CD14-positive monocyte (primary cell): ENCODE measurements around the gene ATP8B3. TPM values are rescaled to one million over a fixed set of nuclear protein-coding genes. Genes with fewer than 3 reads are reported as not detected.

Experiments used
- DNase-seq, 3 donors: peaks; one replicate each; pipeline ENCODE4 v3.0.0-alpha.2; 2011 to 2022
- H2AFZ ChIP-seq: 2 replicates; pipeline ENCODE4 v1.6.0; 2012; ENCODE audit warnings: mild to moderate bottlenecking, low read depth, low read length, inconsistent platforms; ENCODE audit not compliant: insufficient read depth, poor library complexity, severe bottlenecking
- H3K27ac ChIP-seq, 2 donors: 1 replicate in 1 of 2; 2 replicates in 1 of 2; pipeline ENCODE4 v1.5.1; 2012 to 2013; ENCODE audit warnings: low read length in 2 of 2, control low read depth in 1 of 2, inconsistent platforms in 1 of 2, low read depth in 1 of 2, mild to moderate bottlenecking in 1 of 2
- H3K27me3 ChIP-seq, 2 donors: one replicate each; pipeline versions ENCODE4 v1.6.0 to v1.6.1; 2011 to 2013; ENCODE audit warnings: low read length in 2 of 2; ENCODE audit not compliant: control insufficient read depth in 2 of 2, insufficient read depth in 2 of 2
- H3K36me3 ChIP-seq, 2 donors: replicated peaks in 1 of 2; 1 replicate in 1 of 2; 2 replicates in 1 of 2; pipeline versions ENCODE4 v1.5.1 to v1.6.1; 2012 to 2013; ENCODE audit warnings: low read length in 2 of 2, control low read depth in 1 of 2, inconsistent platforms in 1 of 2, mild to moderate bottlenecking in 1 of 2; ENCODE audit not compliant: insufficient read depth in 2 of 2, control insufficient read depth in 1 of 2
- H3K4me1 ChIP-seq, 2 donors: 1 replicate in 1 of 2; 2 replicates in 1 of 2; pipeline versions ENCODE4 v1.5.1 to v1.6.1; 2012 to 2013; ENCODE audit warnings: low read length in 2 of 2, control low read depth in 1 of 2, inconsistent platforms in 1 of 2, mild to moderate bottlenecking in 1 of 2, moderate library complexity in 1 of 2; ENCODE audit not compliant: insufficient read depth in 2 of 2, control insufficient read depth in 1 of 2
- H3K4me2 ChIP-seq: replicated peaks from 2 replicates; pipeline ENCODE3; 2012; ENCODE audit warnings: low read length, moderate library complexity, mild to moderate bottlenecking; ENCODE audit not compliant: poor library complexity, severe bottlenecking; ENCODE audit errors: extremely low read depth
- H3K4me3 ChIP-seq, 3 experiments: fragments of 200-600 bp in 1 of 3; sonication (generic) in 1 of 3; replicated peaks in 1 of 3; 1 replicate in 2 of 3; 2 replicates in 1 of 3; pipeline ENCODE4 v1.5.1; 2011 to 2013; ENCODE audit warnings: low read length in 3 of 3, mild to moderate bottlenecking in 3 of 3, control low read depth in 2 of 3, low read depth in 2 of 3, inconsistent platforms in 1 of 3, moderate library complexity in 1 of 3
- H3K79me2 ChIP-seq: 2 replicates; pipeline ENCODE4 v1.6.0; 2012; ENCODE audit warnings: mild to moderate bottlenecking, control low read depth, inconsistent platforms, low read length, moderate library complexity; ENCODE audit not compliant: insufficient read depth
- H3K9ac ChIP-seq: 2 replicates; pipeline ENCODE4 v1.6.0; 2017; ENCODE audit warnings: low read length, mild to moderate bottlenecking; ENCODE audit not compliant: insufficient read depth, poor library complexity, severe bottlenecking
- H3K9me3 ChIP-seq, 2 donors: replicated peaks in 1 of 2; 1 replicate in 1 of 2; 2 replicates in 1 of 2; pipeline versions ENCODE4 v1.5.1 to v1.6.1; 2012 to 2013; ENCODE audit warnings: low read length in 2 of 2, control low read depth in 1 of 2; ENCODE audit not compliant: control insufficient read depth in 1 of 2, insufficient read depth in 1 of 2
- H4K20me1 ChIP-seq: 2 replicates; pipeline ENCODE4 v1.6.0; 2012; ENCODE audit warnings: mild to moderate bottlenecking, low read length, control low read depth, moderate library complexity; ENCODE audit not compliant: insufficient read depth
- H3K27ac Mint-ChIP-seq, 7 donors: one replicate each; pipeline ENCODE4 v1.8.0; 2020; ENCODE audit warnings: mild to moderate bottlenecking in 7 of 7, mixed read lengths in 7 of 7, moderate library complexity in 6 of 7, inconsistent platforms in 2 of 7
- H3K27me3 Mint-ChIP-seq, 3 donors: one replicate each; pipeline ENCODE4 v1.8.0; 2021 to 2022; ENCODE audit warnings: low read depth in 3 of 3, mild to moderate bottlenecking in 3 of 3, mixed read lengths in 3 of 3, moderate library complexity in 3 of 3, inconsistent platforms in 1 of 3
- H3K36me3 Mint-ChIP-seq, 2 donors: one replicate each; pipeline ENCODE4 v1.8.0; 2020; ENCODE audit warnings: mixed read lengths in 2 of 2, inconsistent platforms in 1 of 2, mild to moderate bottlenecking in 1 of 2
- H3K4me1 Mint-ChIP-seq: one replicate; pipeline ENCODE4 v1.8.0; 2020; ENCODE audit warnings: mild to moderate bottlenecking, mixed read lengths
- H3K4me3 Mint-ChIP-seq, 2 donors: one replicate each; pipeline ENCODE4 v1.8.0; 2020; ENCODE audit warnings: mild to moderate bottlenecking in 2 of 2, mixed read lengths in 2 of 2, moderate library complexity in 1 of 2
- H3K9me3 Mint-ChIP-seq, 7 donors: one replicate each; pipeline ENCODE4 v1.8.0; 2020 to 2022; ENCODE audit warnings: mixed read lengths in 7 of 7, mild to moderate bottlenecking in 6 of 7, moderate library complexity in 6 of 7, inconsistent platforms in 2 of 7
- CTCF ChIP-seq: fragments of 200-600 bp; IDR thresholded peaks from one replicate; pipeline ENCODE4 v1.8.0; 2022; ENCODE audit warnings: antibody characterized with exemption, mild to moderate bottlenecking
- WGBS: methylation state at CpG from one replicate; pipeline ENCODE4 v1.1.5; 2013; ENCODE audit warnings: missing lambda C conversion rate; ENCODE audit not compliant: insufficient coverage; 5-methylcytosine and 5-hydroxymethylcytosine counted together
- intact Hi-C, 2 donors: fragments of 100-400 bp; cut with micrococcal nuclease; formaldehyde crosslinking; loops; one replicate each; pipeline versions ENCODE4 v1.15.0 to v1.15.1; 2023
- polyA plus RNA-seq, 3 donors: library from polyadenylated mRNA; depleted of rRNA in 1 of 3; unstranded in 2 of 3; stranded (reverse) in 1 of 3; fragments of 300-500 nt in 2 of 3; fragments of >200 nt in 1 of 3; fragmentation: Illumina TruSeq in 2 of 3; gene quantifications; 1 replicate in 2 of 3; 2 replicates in 1 of 3; pipeline ENCODE4 v1.2.3, GENCODE V29; 2012 to 2021

ATP8B3 gene
- polyA plus RNA-seq, 3 donors, result 1.6 to 8.2 (median 1.8) TPM

GRCh38 chr19:1832046-1832663 is 20.1 kb upstream of the ATP8B3 start:
- no peaks in the 10 kb centered on the region for H3K9me3 ChIP-seq
- H3K27me3 ChIP-seq, result no peaks in the 10 kb centered on the region
- no peak overlapping the region for H2AFZ ChIP-seq
- Mint-ChIP-seq H3K27me3 (peaks cover 0 to 2% (median 0%) of the 10 kb centered on the region in 3 donors), H3K4me1 (peaks cover under 1% of the 10 kb centered on the region), H3K36me3 (peaks cover 11 to 48% of the 10 kb centered on the region in 2 donors), H3K4me3 (no peak overlapping the region), H3K27ac (peak overlapping the region in 2 of 7 donors; percentile 31 to 42), H3K9me3 (no peaks in the 10 kb centered on the region)
- no peak overlapping the region for H3K4me2 ChIP-seq
- H3K27ac ChIP-seq, result no peak overlapping the region
- no peak overlapping the region for H3K9ac ChIP-seq
- 92% methylated on average over 24 of the region's 26 CpGs for WGBS
- intact Hi-C loops, result no loop called here
- TF ChIP-seq CTCF, result no peak
- DNase-seq, result no peak
- peaks cover 97% of the 10 kb centered on the region for H4K20me1 ChIP-seq
- no peak overlapping the region for H3K4me3 ChIP-seq
- H3K4me1 ChIP-seq, result peaks cover 0 to under 1% of the 10 kb centered on the region in 2 donors
- H3K79me2 ChIP-seq, result peaks cover 66% of the 10 kb centered on the region
- H3K36me3 ChIP-seq, result peaks cover 31 to 65% of the 10 kb centered on the region in 2 donors

- Histone ChIP-seq H3K36me3 (peaks cover 35 to 69% of the 10 kb centered on the region in 2 donors), H3K9ac (no peak overlapping the region), H3K9me3 (no peaks in the 10 kb centered on the region), H3K79me2 (peaks cover 61% of the 10 kb centered on the region), H3K4me1 (no peaks in the 10 kb centered on the region), H3K4me2 (no peak overlapping the region), H3K27ac (no peak overlapping the region), H3K27me3 (no peaks in the 10 kb centered on the region), H4K20me1 (peaks cover 97% of the 10 kb centered on the region), H3K4me3 (no peak overlapping the region), H2AFZ (no peak overlapping the region)
- Mint-ChIP-seq H3K36me3 (peaks cover 11 to 45% of the 10 kb centered on the region in 2 donors), H3K27me3 (peaks cover 0 to 2% (median 0%) of the 10 kb centered on the region in 3 donors), H3K27ac (no peak overlapping the region), H3K9me3 (no peaks in the 10 kb centered on the region), H3K4me3 (no peak overlapping the region), H3K4me1 (no peaks in the 10 kb centered on the region)
- intact Hi-C loops, result no loop called here
- DNase-seq, result no peak
- TF ChIP-seq CTCF, result no peak
- WGBS, result 97% methylated on average over 11 of the region's 11 CpGs
Observed at GRCh38 chr19:1830978-1831377, 18.9 kb upstream of the ATP8B3 start.
